Bronchial epithelial cell (primary cell): ENCODE measurements around the gene MGLL. TPM values are rescaled to one million over a fixed set of nuclear protein-coding genes. Genes with fewer than 3 reads are reported as not detected.
A peak's percentile ranks its signal among the peaks of the same experiment; 100 is the strongest.

Source experiments
- DNase-seq: peaks from one replicate; pipeline ENCODE4 v3.0.0-alpha.2; 2010; ENCODE audit warnings: low read depth
- FAIRE-seq: peaks from 2 replicates; lab custom pipeline; 2011; peaks lifted over from hg19 to GRCh38; lab: Jason Lieb, UNC
- H3K27me3 ChIP-seq: 2 replicates; pipeline ENCODE4 v1.5.1; 2011; ENCODE audit warnings: low read length; ENCODE audit not compliant: control insufficient read depth, insufficient read depth
- H3K36me3 ChIP-seq: 2 replicates; pipeline ENCODE4 v1.5.1; 2011; ENCODE audit warnings: low read length; ENCODE audit not compliant: control insufficient read depth, insufficient read depth
- H3K4me3 ChIP-seq: 2 replicates; pipeline ENCODE4 v1.5.1; 2011; ENCODE audit warnings: mild to moderate bottlenecking, low read depth, low read length, control low read depth
- total RNA-seq: library from RNA; depleted of rRNA; stranded (reverse); fragments of >200 nt; gene quantifications from 2 replicates; pipeline ENCODE4 v1.2.1, GENCODE V29; 2014
- TF ChIP-seq, protein P1 (sequence below): IDR thresholded peaks from 2 replicates; pipeline ENCODE4 v1.5.1; 2011; ENCODE audit warnings: mild to moderate bottlenecking, moderate library complexity, low read length, control low read depth, inconsistent platforms; ENCODE audit not compliant: insufficient read depth, severe bottlenecking

Gene MGLL
- total RNA-seq, 1 donor from 2014 or later = 25.5 TPM

DNA sequence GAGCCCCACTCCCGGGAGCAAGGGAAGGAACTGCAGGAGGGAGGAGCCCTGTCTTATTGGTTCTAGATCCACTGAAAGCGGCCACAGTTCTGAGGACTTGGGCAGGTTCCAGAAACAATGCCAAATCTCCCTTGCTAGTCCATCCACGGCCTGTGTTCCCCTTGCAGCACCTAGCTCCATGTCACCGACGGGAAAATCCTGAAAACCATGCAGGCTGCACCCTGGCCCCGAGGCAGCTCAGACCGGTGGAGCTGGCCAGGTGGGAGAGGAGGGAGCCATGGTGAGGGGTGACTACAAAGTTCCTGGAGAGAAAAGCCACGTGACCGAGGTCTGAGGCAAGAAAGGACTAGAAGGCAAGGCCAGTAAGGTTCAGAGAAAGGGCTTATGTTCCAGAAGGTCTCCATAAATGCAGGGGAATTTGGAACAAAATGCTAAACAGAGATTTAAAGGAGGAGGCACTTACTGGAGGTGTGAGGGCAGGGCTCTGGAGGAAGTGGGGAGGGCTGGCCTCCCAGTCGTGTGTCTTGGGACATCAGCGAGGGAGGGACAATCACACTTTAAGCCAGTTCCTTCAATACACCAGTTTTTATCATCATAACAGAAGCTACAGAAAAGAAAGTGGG is 5.4 kb downstream of the MGLL start:
- TF ChIP-seq, protein P1, sequence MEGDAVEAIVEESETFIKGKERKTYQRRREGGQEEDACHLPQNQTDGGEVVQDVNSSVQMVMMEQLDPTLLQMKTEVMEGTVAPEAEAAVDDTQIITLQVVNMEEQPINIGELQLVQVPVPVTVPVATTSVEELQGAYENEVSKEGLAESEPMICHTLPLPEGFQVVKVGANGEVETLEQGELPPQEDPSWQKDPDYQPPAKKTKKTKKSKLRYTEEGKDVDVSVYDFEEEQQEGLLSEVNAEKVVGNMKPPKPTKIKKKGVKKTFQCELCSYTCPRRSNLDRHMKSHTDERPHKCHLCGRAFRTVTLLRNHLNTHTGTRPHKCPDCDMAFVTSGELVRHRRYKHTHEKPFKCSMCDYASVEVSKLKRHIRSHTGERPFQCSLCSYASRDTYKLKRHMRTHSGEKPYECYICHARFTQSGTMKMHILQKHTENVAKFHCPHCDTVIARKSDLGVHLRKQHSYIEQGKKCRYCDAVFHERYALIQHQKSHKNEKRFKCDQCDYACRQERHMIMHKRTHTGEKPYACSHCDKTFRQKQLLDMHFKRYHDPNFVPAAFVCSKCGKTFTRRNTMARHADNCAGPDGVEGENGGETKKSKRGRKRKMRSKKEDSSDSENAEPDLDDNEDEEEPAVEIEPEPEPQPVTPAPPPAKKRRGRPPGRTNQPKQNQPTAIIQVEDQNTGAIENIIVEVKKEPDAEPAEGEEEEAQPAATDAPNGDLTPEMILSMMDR = no peak
- FAIRE-seq (no peak), DNase-seq (peak; percentile 31)
- H3K4me3 ChIP-seq = no peak overlapping the region
- no peaks in the 10 kb centered on the region for H3K27me3 ChIP-seq
- peaks cover 16% of the 10 kb centered on the region for H3K36me3 ChIP-seq

DNA sequence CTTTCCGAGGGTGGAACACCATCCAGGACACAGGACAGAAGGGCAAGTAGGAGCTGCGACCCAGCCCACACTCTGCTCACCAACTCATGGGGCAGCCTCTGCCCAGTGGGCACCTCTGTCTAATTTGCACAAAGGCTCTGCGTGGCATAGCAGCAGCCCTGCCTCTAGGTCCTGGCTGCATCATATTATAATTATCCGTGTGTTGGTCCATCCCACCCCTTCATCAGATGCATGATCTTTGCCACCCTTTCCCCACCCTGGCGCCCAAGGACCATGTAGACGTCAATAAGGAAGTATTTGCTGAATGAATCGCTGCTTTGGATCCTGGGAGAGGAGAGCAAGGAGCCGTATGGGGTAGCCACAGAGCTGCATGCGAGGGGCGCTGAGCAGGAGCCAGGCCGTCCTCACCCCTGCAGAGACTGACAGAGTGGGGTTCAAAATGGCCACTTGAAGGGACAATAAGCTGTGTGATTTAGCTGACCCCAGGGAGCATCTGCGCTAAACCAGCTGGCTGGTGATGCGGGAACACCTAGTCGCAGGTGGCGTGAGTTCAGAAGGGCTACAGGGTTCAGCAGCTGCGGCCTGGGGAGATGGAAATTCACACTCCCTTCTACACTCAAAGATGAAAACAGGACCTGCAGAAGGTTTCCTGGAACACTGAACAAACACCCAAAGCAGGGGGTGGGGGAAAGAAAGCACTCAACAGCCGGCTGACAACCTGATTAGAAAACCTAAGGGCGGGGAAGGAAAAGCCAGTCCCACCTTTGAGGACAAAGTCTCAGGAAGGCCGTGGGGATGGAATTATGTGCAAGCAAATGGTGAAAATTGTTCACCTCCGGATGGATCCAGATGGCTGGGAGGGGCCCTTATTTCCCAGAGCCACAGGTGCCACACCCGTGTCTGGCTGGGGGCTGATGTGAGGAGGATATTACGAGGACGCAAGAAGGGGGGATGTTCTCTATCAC is 6.4 kb downstream of the MGLL start:
- TF ChIP-seq, protein P1 = no peak
- no peaks in the 10 kb centered on the region for H3K27me3 ChIP-seq
- FAIRE-seq (no peak), DNase-seq (no peak)
- peaks cover 16% of the 10 kb centered on the region for H3K36me3 ChIP-seq
- no peak overlapping the region for H3K4me3 ChIP-seq

DNA sequence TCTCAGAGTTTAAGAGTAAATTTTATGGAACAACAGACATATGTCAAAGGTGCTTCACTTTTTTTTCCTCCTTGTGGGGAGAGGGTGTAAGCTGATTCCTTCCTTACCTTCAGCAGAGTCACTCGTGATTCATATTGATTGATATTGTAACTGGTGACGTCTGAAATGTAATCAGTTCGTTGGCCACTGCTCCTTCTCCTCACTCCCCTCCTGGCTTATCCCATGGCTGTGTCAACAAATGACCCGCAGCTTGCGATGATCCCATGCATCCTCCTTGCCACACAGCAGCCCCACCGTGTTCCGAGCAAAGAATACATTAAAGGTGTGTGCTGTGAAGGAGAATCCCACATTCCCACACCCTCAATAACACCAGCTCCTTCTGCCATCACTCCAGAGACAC is 7.3 kb downstream of the MGLL start:
- DNase-seq (no peak), FAIRE-seq (no peak)
- Histone ChIP-seq H3K4me3 (no peak overlapping the region), H3K36me3 (peaks cover 22% of the 10 kb centered on the region), H3K27me3 (no peaks in the 10 kb centered on the region)
- TF ChIP-seq, protein P1 = no peak

DNA sequence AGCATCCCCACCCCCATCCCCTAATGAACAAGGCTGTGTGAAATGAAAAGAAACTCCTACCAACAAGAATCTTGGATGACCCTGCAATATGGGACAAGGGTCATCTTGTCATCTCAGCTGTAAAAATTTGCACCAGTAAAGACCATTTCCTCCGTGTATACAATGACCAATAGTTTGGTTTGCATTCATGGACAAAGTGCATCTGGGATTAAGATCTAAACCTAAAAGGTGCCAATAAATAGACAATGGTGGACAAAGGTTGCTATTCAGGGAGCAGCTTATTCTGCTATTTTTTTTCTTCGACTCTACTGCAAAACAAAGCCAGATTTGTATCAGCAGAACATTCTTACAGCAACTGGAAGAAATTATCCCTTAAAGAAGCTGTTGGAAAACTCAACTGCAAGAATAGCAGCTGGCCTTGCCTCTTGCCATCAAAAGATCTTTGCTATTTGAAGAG is 8.0 kb downstream of the MGLL start:
- TF ChIP-seq, protein P1 = no peak
- no peak for FAIRE-seq
- Histone ChIP-seq H3K27me3 (no peaks in the 10 kb centered on the region), H3K4me3 (no peak overlapping the region), H3K36me3 (peaks cover 23% of the 10 kb centered on the region)
- DNase-seq = no peak

DNA sequence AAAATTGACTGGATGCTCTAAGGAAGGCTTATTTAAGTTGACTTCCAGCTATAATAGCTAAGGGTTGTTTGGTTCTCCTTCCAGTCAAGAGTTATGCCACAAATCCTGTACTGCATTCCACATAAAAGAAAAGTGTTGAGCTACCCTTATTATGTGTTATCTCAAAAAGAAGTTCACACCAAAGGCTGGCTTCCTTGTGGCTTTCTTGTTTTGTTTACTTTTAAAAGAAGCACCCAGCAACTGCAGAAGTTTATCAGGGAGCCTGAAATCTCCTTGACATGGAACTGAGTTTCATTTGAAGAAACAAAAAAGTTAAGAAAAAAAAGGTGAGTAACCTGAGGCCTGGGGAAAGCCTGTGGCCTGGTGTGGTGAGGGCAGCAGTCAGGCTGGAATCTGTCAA is 10.2 kb downstream of the MGLL start:
- no peak for DNase-seq
- H3K4me3 ChIP-seq = no peak overlapping the region
- no peak for FAIRE-seq
- TF ChIP-seq, protein P1 = no peak
- H3K36me3 ChIP-seq = peaks cover 26% of the 10 kb centered on the region
- no peaks in the 10 kb centered on the region for H3K27me3 ChIP-seq
